Inflammatory macrophage (primary cell): ENCODE measurements around the gene IL23R.

ENCODE experiments used
- DNase-seq, 2 donors: peaks; one replicate each; pipeline ENCODE4 v3.0.0-alpha.2; 2020 to 2022

The IL23R gene

GRCh38 chr1:67194209-67194863 lies 28.1 kb downstream of the IL23R start:
- DNase-seq: no peak

DNA sequence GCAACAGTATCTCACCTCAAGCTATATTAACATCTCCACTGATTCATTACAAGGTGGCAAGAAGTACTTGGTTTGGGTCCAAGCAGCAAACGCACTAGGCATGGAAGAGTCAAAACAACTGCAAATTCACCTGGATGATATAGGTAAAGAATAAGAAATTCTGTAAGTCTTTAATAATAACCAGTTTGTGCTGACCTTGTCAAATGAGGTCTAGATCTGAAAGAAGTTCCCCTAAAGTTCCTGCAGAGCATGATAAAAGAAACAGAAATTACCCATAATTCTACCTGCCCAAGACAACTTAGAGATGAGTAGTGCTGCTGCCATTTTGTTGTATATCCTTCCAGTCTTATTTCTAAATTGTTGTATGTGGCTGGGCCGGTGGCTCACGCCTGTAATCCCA lies 34.5 kb downstream of the IL23R start:
- DNase-seq: no peak

- no peak for DNase-seq
Measured at GRCh38 chr1:67201891-67202290, 35.6 kb downstream of the IL23R start.

- no peak for DNase-seq
Measured at GRCh38 chr1:67204298-67204980, 38.2 kb downstream of the IL23R start.

DNA sequence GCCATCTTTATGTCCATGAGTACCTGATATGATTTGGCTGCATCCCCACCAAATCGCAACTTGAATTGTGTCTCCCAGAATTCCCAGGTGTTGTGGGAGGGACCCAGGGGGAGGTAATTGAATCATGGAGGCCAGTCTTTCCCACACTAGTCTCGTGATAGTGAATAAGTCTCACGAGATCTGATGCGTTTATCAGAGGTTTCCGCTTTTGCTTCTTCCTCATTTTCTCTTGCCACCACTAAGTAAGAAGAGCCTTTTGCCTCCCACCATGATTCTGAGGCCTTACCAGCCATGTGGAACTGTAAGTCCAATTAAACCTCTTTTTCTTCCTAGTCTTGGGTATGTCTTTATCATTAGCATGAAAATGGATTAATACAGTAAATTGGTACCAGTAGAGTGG lies 41.1 kb downstream of the IL23R start:
- peak in 1 of 2 donors; percentile 4 for DNase-seq

DNA sequence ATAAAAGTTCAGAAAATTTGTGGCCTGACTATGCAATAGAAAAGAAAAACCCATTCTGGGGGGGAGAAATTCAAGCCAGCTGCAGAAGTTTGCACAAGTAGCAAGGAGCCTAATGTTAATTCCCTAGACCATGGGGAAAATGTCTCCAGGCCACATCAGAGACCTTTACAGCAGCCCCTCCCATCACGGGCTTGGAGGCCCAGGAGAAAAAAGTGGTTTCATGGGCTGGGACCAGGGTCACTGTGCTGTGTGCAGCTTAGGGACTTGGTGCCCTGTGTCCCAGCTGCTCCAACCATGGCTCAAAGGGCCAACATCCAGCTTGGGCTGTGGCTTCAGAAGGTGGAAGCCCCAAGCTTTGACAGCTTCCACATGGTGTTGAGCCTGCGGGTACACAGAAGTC lies 42.0 kb downstream of the IL23R start:
- DNase-seq: no peak

GRCh38 chr1:67209521-67209920 lies 43.3 kb downstream of the IL23R start:
- DNase-seq: no peak

- peak; percentile 3 to 6 for DNase-seq
Measured at GRCh38 chr1:67211589-67212563, 45.6 kb downstream of the IL23R start.

DNA sequence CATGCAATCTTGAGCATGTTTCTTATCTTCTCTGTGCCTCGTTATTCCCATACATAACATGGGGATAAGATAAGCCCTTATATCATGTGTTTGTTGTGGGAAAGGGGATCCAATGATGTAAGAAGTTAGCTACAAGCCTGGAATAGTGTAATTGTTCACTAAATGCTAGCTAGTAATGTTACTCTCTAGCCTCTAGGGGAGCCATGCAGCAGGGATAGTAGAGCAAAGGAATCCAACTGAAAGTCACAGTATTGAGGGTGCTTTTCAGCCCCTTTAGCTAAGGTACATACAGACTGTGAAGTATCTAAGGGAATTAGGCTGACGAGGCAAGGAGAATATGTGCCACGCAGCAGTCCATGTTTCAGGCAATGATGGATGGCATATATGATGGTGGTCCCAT lies 46.9 kb downstream of the IL23R start:
- DNase-seq: no peak

DNA sequence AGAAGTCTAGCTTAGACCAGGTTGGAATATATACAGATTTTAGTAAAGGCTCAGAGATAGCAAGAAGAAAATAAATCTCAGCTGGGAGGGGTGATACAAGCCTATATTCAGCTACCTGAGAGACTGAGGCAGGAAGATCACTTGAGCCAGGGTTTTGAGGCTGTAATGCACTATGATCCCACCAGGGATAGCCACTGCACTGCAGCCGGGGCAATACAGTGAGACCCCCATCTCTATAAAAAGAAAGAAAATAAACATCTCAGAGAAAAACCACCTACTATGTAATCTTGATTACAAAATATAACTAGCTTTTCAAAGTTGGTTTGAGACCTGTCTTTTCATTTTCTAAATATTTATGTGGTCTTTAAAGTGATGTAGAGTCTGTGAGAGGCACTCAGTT lies 47.7 kb downstream of the IL23R start:
- DNase-seq: no peak

- DNase-seq: peak in 1 of 2 donors; percentile 9
Measured at GRCh38 chr1:67214420-67215174, 48.3 kb downstream of the IL23R start.

- DNase-seq: no peak
Measured at GRCh38 chr1:67216401-67216800, 50.1 kb downstream of the IL23R start.

- no peak for DNase-seq
Measured at GRCh38 chr1:67217417-67217816, 51.2 kb downstream of the IL23R start.

DNA sequence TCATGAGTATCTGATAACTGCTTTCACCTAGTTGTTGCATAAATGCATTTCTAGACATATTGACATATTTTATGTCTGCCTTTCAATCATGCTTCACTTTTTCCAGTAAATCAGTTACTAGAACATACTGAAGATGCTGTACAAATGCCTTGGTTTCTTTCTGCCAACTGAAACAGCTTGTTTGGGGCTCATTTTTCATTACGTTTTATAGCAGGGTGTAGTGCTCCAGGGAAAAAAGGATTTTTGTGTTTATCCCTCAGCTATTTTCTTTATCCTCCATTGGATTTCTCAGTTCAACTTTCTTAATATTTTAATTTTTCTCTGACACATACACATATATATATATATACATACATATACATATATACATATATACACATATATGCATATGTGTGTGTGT lies 51.7 kb downstream of the IL23R start:
- DNase-seq: no peak

GRCh38 chr1:67224856-67225255 lies 58.6 kb downstream of the IL23R start:
- DNase-seq: no peak

DNA sequence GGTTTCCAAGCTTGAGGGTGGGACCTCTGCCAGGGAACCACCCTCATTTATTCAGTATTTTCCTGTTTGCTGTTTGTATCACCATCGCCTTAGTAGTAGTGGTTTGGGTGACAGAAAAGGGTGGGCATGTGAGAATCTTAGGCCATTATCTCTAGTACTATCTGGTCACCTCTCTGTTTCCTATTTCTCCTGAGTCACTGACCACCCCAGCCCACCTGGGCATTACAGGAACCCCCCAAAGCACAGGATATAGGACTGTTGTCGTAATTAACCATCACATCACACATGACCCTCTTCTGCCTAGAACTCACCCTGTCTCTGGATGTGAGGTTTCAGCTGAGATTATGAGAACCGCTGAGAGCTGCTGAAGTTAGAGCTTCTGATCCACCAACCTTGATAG lies 60.4 kb downstream of the IL23R start:
- DNase-seq: no peak

DNA sequence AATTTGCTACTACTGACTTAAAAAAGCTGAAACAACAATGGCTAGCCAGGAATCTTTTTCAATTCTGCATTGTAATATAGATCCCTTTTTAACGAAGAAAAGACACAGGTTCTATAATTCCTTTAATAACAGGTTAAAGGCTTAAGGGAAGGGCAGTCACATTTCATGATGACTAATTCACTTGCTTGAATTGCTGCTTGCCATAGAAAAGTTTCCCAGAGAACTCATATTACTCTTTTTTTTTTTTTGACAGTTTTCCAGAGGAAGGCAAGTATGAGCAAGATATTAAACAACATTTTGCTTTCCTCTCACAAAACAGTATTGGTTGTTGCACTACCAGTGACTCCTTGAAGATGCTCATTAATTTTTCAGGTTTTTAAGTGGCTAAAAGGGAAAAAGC lies 60.9 kb downstream of the IL23R start:
- DNase-seq: no peak

DNA sequence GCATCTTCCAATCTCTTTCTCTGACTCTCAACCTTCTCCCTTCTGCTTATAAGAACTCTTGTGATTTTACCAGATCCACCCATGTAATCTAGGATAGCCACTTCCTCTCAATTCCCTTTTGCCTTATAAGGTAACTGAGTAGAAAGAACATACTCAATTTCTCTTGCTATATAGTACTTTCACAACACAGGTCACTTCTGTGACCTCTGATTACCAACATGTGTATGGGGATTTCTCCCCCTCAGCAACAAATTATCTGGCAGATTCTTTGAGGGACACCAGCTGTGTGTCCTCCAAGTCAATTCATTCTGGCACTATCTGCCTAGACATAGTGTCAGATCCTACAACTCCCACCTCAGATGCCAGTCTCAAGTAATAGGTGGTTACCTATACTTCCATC lies 62.5 kb downstream of the IL23R start:
- peak in 1 of 2 donors; percentile 1 for DNase-seq

DNA sequence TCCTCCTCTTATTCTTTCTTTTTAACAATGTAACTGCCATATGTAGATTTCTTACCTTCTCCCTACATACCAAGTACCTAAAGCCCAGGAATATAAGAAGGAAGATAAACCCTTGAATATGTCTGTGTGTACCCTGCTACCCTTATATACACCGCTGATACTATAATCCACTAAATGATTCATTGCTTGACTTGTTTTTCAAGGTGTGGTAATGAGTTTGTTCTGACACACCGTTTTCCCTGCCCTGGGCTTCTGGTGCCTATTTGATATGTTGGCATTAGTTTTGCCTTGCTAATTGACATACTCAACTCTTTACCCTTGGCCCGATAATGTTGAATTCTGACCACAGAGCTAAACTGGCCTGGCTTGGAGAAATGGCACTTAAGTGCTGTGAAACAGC lies 64.3 kb downstream of the IL23R start:
- DNase-seq: no peak

DNA sequence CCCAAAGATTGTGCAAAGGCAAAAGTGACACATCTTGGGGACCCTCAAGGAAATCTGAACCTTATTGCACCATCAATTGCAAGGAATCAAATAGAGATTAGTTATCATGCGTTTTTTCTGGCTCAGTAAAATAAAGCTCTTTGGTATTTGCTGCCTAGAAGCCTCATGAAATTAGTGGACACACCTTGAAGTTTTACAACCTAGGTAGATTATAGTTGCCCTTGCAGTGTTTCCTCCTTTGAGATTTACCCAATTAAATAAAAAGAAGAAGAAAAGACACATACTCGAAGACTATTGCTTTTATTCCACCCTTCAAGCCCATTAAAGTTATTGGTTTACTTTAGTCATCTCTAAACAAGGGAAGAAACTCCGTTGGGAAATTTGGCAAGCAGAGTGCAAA lies 70.0 kb downstream of the IL23R start:
- no peak for DNase-seq

GRCh38 chr1:67239738-67240137 lies 73.5 kb downstream of the IL23R start:
- no peak for DNase-seq

DNA sequence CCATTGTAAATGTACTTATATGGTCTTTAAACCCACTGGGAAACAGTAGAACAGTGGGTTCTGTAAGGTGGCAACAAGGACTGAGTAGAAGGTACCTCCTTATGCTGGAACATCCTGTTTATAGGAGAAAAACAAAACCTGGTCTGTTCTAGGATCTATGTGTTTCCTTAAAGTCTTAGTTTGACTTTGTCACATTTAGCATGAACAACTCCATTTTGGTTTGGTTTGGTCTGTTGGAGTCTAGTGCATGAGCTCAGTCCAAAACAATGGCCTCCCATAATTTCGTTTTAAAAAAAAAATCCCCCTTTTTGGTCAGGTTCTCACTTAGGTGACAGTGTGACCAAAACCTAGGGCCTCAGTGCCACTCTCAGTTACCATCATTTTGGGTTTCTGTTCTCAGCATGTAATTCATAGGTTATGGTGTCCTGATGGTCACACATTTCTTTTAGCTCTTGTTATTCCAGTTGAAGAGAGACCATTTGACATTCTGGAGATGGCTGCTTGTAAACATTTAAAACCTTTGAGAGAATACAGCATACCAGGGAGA lies 75.0 kb downstream of the IL23R start:
- no peak for DNase-seq
